ENCODE results near the gene TMEM121. TPM values are rescaled to one million over a fixed set of nuclear protein-coding genes. Genes with fewer than 3 reads are reported as not detected.

The TMEM121 gene
- total and polyA plus RNA-seq, 2 of the 8 experiments (the other 6 are each of a cell fraction or from before 2014, with no cell fraction given): 1.9 TPM; not detected in 1

GRCh38 chr14:105540811-105541210 is 14.4 kb downstream of the TMEM121 start (continued):
- TF ChIP-seq, protein P1, sequence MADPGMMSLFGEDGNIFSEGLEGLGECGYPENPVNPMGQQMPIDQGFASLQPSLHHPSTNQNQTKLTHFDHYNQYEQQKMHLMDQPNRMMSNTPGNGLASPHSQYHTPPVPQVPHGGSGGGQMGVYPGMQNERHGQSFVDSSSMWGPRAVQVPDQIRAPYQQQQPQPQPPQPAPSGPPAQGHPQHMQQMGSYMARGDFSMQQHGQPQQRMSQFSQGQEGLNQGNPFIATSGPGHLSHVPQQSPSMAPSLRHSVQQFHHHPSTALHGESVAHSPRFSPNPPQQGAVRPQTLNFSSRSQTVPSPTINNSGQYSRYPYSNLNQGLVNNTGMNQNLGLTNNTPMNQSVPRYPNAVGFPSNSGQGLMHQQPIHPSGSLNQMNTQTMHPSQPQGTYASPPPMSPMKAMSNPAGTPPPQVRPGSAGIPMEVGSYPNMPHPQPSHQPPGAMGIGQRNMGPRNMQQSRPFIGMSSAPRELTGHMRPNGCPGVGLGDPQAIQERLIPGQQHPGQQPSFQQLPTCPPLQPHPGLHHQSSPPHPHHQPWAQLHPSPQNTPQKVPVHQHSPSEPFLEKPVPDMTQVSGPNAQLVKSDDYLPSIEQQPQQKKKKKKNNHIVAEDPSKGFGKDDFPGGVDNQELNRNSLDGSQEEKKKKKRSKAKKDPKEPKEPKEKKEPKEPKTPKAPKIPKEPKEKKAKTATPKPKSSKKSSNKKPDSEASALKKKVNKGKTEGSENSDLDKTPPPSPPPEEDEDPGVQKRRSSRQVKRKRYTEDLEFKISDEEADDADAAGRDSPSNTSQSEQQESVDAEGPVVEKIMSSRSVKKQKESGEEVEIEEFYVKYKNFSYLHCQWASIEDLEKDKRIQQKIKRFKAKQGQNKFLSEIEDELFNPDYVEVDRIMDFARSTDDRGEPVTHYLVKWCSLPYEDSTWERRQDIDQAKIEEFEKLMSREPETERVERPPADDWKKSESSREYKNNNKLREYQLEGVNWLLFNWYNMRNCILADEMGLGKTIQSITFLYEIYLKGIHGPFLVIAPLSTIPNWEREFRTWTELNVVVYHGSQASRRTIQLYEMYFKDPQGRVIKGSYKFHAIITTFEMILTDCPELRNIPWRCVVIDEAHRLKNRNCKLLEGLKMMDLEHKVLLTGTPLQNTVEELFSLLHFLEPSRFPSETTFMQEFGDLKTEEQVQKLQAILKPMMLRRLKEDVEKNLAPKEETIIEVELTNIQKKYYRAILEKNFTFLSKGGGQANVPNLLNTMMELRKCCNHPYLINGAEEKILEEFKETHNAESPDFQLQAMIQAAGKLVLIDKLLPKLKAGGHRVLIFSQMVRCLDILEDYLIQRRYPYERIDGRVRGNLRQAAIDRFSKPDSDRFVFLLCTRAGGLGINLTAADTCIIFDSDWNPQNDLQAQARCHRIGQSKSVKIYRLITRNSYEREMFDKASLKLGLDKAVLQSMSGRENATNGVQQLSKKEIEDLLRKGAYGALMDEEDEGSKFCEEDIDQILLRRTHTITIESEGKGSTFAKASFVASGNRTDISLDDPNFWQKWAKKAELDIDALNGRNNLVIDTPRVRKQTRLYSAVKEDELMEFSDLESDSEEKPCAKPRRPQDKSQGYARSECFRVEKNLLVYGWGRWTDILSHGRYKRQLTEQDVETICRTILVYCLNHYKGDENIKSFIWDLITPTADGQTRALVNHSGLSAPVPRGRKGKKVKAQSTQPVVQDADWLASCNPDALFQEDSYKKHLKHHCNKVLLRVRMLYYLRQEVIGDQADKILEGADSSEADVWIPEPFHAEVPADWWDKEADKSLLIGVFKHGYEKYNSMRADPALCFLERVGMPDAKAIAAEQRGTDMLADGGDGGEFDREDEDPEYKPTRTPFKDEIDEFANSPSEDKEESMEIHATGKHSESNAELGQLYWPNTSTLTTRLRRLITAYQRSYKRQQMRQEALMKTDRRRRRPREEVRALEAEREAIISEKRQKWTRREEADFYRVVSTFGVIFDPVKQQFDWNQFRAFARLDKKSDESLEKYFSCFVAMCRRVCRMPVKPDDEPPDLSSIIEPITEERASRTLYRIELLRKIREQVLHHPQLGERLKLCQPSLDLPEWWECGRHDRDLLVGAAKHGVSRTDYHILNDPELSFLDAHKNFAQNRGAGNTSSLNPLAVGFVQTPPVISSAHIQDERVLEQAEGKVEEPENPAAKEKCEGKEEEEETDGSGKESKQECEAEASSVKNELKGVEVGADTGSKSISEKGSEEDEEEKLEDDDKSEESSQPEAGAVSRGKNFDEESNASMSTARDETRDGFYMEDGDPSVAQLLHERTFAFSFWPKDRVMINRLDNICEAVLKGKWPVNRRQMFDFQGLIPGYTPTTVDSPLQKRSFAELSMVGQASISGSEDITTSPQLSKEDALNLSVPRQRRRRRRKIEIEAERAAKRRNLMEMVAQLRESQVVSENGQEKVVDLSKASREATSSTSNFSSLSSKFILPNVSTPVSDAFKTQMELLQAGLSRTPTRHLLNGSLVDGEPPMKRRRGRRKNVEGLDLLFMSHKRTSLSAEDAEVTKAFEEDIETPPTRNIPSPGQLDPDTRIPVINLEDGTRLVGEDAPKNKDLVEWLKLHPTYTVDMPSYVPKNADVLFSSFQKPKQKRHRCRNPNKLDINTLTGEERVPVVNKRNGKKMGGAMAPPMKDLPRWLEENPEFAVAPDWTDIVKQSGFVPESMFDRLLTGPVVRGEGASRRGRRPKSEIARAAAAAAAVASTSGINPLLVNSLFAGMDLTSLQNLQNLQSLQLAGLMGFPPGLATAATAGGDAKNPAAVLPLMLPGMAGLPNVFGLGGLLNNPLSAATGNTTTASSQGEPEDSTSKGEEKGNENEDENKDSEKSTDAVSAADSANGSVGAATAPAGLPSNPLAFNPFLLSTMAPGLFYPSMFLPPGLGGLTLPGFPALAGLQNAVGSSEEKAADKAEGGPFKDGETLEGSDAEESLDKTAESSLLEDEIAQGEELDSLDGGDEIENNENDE (IDR thresholded peaks at IDR 0.05; ENCODE audit: insufficient replicate concordance, low read length): no peak

Measured in H1 (cell line).